Measurements from ENCODE around the gene GSTM5. TPM values are rescaled to one million over a fixed set of nuclear protein-coding genes. Genes with fewer than 3 reads are reported as not detected.

GSTM5 gene
- total and polyA plus RNA-seq, 2 of the 8 experiments (the other 6 are each of a cell fraction or from before 2014, with no cell fraction given), result 0.24 to 0.89 TPM

DNA sequence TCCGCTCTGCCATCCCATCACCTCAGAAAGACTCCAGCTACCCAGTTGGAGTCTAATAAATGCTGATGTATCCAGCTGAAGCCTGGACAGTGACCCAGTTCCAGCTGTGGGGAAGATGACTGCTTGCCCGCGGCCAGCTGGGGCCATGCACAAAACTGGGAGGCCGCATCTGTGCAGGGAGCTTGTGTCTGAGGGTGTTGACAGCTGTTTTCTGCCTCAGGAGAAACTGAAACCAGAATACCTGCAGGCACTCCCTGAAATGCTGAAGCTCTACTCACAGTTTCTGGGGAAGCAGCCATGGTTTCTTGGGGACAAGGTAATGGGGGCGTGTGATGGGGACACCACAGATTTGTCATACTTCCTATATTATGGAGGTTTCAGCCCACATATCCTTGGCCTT, 41.0 kb upstream of the GSTM5 start (continued):
- TF ChIP-seq CTBP2 (IDR thresholded peaks at IDR 0.05; ENCODE audit: borderline replicate concordance, insufficient read depth, insufficient read length, low read length), result no peak
- no peak for TF ChIP-seq TBP (IDR thresholded peaks at IDR 0.05; ENCODE audit: low read depth, low read length)
- TF ChIP-seq, protein P1, sequence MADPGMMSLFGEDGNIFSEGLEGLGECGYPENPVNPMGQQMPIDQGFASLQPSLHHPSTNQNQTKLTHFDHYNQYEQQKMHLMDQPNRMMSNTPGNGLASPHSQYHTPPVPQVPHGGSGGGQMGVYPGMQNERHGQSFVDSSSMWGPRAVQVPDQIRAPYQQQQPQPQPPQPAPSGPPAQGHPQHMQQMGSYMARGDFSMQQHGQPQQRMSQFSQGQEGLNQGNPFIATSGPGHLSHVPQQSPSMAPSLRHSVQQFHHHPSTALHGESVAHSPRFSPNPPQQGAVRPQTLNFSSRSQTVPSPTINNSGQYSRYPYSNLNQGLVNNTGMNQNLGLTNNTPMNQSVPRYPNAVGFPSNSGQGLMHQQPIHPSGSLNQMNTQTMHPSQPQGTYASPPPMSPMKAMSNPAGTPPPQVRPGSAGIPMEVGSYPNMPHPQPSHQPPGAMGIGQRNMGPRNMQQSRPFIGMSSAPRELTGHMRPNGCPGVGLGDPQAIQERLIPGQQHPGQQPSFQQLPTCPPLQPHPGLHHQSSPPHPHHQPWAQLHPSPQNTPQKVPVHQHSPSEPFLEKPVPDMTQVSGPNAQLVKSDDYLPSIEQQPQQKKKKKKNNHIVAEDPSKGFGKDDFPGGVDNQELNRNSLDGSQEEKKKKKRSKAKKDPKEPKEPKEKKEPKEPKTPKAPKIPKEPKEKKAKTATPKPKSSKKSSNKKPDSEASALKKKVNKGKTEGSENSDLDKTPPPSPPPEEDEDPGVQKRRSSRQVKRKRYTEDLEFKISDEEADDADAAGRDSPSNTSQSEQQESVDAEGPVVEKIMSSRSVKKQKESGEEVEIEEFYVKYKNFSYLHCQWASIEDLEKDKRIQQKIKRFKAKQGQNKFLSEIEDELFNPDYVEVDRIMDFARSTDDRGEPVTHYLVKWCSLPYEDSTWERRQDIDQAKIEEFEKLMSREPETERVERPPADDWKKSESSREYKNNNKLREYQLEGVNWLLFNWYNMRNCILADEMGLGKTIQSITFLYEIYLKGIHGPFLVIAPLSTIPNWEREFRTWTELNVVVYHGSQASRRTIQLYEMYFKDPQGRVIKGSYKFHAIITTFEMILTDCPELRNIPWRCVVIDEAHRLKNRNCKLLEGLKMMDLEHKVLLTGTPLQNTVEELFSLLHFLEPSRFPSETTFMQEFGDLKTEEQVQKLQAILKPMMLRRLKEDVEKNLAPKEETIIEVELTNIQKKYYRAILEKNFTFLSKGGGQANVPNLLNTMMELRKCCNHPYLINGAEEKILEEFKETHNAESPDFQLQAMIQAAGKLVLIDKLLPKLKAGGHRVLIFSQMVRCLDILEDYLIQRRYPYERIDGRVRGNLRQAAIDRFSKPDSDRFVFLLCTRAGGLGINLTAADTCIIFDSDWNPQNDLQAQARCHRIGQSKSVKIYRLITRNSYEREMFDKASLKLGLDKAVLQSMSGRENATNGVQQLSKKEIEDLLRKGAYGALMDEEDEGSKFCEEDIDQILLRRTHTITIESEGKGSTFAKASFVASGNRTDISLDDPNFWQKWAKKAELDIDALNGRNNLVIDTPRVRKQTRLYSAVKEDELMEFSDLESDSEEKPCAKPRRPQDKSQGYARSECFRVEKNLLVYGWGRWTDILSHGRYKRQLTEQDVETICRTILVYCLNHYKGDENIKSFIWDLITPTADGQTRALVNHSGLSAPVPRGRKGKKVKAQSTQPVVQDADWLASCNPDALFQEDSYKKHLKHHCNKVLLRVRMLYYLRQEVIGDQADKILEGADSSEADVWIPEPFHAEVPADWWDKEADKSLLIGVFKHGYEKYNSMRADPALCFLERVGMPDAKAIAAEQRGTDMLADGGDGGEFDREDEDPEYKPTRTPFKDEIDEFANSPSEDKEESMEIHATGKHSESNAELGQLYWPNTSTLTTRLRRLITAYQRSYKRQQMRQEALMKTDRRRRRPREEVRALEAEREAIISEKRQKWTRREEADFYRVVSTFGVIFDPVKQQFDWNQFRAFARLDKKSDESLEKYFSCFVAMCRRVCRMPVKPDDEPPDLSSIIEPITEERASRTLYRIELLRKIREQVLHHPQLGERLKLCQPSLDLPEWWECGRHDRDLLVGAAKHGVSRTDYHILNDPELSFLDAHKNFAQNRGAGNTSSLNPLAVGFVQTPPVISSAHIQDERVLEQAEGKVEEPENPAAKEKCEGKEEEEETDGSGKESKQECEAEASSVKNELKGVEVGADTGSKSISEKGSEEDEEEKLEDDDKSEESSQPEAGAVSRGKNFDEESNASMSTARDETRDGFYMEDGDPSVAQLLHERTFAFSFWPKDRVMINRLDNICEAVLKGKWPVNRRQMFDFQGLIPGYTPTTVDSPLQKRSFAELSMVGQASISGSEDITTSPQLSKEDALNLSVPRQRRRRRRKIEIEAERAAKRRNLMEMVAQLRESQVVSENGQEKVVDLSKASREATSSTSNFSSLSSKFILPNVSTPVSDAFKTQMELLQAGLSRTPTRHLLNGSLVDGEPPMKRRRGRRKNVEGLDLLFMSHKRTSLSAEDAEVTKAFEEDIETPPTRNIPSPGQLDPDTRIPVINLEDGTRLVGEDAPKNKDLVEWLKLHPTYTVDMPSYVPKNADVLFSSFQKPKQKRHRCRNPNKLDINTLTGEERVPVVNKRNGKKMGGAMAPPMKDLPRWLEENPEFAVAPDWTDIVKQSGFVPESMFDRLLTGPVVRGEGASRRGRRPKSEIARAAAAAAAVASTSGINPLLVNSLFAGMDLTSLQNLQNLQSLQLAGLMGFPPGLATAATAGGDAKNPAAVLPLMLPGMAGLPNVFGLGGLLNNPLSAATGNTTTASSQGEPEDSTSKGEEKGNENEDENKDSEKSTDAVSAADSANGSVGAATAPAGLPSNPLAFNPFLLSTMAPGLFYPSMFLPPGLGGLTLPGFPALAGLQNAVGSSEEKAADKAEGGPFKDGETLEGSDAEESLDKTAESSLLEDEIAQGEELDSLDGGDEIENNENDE (IDR thresholded peaks at IDR 0.05; ENCODE audit: insufficient replicate concordance, low read length), result no peak
- no peak for TF ChIP-seq RFX5 (IDR thresholded peaks at IDR 0.05; ENCODE audit: borderline replicate concordance, low read depth, low read length)
- TF ChIP-seq BACH1 (IDR thresholded peaks at IDR 0.05; ENCODE audit: low read length), result no peak
- TF ChIP-seq, protein P2, sequence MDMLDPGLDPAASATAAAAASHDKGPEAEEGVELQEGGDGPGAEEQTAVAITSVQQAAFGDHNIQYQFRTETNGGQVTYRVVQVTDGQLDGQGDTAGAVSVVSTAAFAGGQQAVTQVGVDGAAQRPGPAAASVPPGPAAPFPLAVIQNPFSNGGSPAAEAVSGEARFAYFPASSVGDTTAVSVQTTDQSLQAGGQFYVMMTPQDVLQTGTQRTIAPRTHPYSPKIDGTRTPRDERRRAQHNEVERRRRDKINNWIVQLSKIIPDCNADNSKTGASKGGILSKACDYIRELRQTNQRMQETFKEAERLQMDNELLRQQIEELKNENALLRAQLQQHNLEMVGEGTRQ (IDR thresholded peaks at IDR 0.05; ENCODE audit: low read length), result no peak

Data from H1 (cell line).